PC-3 (cell line): ENCODE results near the gene MLLT3. TPM values are rescaled to one million over a fixed set of nuclear protein-coding genes. Genes with fewer than 3 reads are reported as not detected.

ENCODE experiments used
- ATAC-seq: fragments of 200-7000 bp; cut with Tn5 transposase; 2 replicates; pipeline ENCODE4 v1.9.1; 2020; ENCODE audit warnings: mild to moderate bottlenecking, moderate library complexity
- BruUV-seq: library from RNA; stranded (reverse); fragments of 400-500 nt; replicated peaks from 2 replicates; lab custom pipeline; 2021; lab: Mats Ljungman, UMichigan
- CTCF ChIA-PET: fragments of 300-600 bp; sonication (Branson Sonifier 250); formaldehyde crosslinking; loops from one replicate; lab custom pipeline; 2022; ENCODE audit warnings: antibody characterized with exemption; lab: Charles Lee
- POLR2A ChIA-PET: fragments of 300-600 bp; sonication (Branson Sonifier 250); formaldehyde crosslinking; loops from one replicate; lab custom pipeline; 2022; ENCODE audit warnings: antibody characterized with exemption; ENCODE audit not compliant: unreplicated experiment; lab: Charles Lee
- DNase-seq: peaks from one replicate; pipeline ENCODE4 v3.0.0-alpha.2; 2015
- H2AFZ ChIP-seq: fragments of 300-600 bp; sonication (generic); 2 replicates; pipeline ENCODE4 v1.6.0; 2016; ENCODE audit warnings: antibody characterized with exemption, low read length
- H3F3A ChIP-seq: fragments of 300-600 bp; sonication (generic); one replicate; pipeline ENCODE4 v1.6.0; 2017; ENCODE audit warnings: antibody characterized with exemption, low read length, control low read depth, mild to moderate bottlenecking; ENCODE audit not compliant: unreplicated experiment
- H3K27ac ChIP-seq: fragments of 300-600 bp; sonication (generic); 2 replicates; pipeline ENCODE4 v1.5.1; 2016; ENCODE audit warnings: mild to moderate bottlenecking, low read length
- H3K27me3 ChIP-seq: fragments of 300-600 bp; sonication (generic); 2 replicates; pipeline ENCODE4 v1.6.1; 2016; ENCODE audit warnings: low read length, mixed read lengths
- H3K36me3 ChIP-seq: fragments of 300-600 bp; sonication (generic); 2 replicates; pipeline ENCODE4 v1.6.1; 2016; ENCODE audit warnings: low read depth, mixed run types, low read length, mixed read lengths
- H3K4me1 ChIP-seq: fragments of 300-600 bp; sonication (generic); 2 replicates; pipeline ENCODE4 v1.5.1; 2016; ENCODE audit warnings: low read length; ENCODE audit not compliant: insufficient read depth
- H3K4me2 ChIP-seq: fragments of 300-600 bp; sonication (generic); 2 replicates; pipeline ENCODE4 v1.6.0; 2016; ENCODE audit warnings: low read length
- H3K4me3 ChIP-seq: fragments of 300-600 bp; sonication (generic); 2 replicates; pipeline ENCODE4 v1.5.1; 2016; ENCODE audit warnings: mild to moderate bottlenecking, low read length, mixed read lengths
- H3K79me2 ChIP-seq: fragments of 300-600 bp; sonication (generic); 2 replicates; pipeline ENCODE4 v1.6.1; 2017; ENCODE audit warnings: low read length, mixed read lengths
- H3K9ac ChIP-seq: fragments of 300-600 bp; sonication (generic); 2 replicates; pipeline ENCODE4 v1.6.0; 2016; ENCODE audit warnings: mild to moderate bottlenecking, low read length
- H3K9me2 ChIP-seq: fragments of 300-600 bp; sonication (generic); replicated peaks from 2 replicates; pipeline ENCODE4 v1.6.1; 2016; ENCODE audit warnings: mixed run types, low read length, mixed read lengths
- H3K9me3 ChIP-seq: fragments of 300-600 bp; sonication (generic); 2 replicates; pipeline ENCODE4 v1.6.1; 2016; ENCODE audit warnings: low read length, mixed read lengths
- H4K20me1 ChIP-seq: fragments of 300-600 bp; sonication (generic); 2 replicates; pipeline ENCODE4 v1.6.1; 2016; ENCODE audit warnings: low read length, mixed read lengths
- CTCF ChIP-seq: fragments of 300-600 bp; sonication (generic); conservative IDR thresholded peaks from 2 replicates; pipeline ENCODE4 v1.5.1; 2017; ENCODE audit warnings: antibody characterized with exemption, low read depth, mild to moderate bottlenecking, low read length
- EZH2 ChIP-seq: fragments of 300-600 bp; sonication (generic); IDR thresholded peaks from one replicate; pipeline ENCODE4 v1.6.1; 2017; ENCODE audit warnings: antibody characterized with exemption, mild to moderate bottlenecking, low read length; ENCODE audit not compliant: unreplicated experiment
- EZH2phosphoT487 ChIP-seq: fragments of 300-600 bp; sonication (generic); IDR thresholded peaks from 2 replicates; pipeline ENCODE4 v1.6.1; 2018; ENCODE audit warnings: mild to moderate bottlenecking, antibody characterized with exemption, low read length, borderline replicate concordance
- intact Hi-C: fragments of 100-400 bp; cut with micrococcal nuclease; formaldehyde crosslinking; loops from 2 replicates; pipeline ENCODE4 v1.9.0; 2023
- total RNA-seq: library from RNA; depleted of rRNA; stranded (reverse); fragments of >200 nt; gene quantifications from 2 replicates; pipeline ENCODE4 v1.2.3, GENCODE V29; 2014

The MLLT3 gene
- total RNA-seq, 1 experiment from 2014 or later, result 7.1 TPM

DNA sequence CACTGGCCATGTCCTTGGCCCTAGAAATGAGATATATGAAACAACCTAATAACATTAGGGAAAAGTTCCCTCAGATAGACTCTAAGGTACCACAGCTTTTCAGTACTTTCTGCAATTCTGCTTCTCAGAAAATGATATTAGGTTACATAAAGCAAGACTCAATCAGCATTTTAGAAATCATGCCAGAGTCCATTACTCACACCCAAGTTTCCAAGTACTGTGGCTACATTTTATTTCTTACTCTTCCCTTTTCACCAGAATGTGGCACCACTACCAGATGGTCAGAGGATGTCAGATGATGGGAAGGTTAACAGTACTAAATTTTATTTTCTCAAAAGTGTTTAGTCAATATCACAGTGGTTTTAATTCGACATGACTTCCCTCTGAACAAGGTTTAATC is 217.2 kb downstream of the MLLT3 start:
- H2AFZ ChIP-seq, result no peak overlapping the region
- DNase-seq, result no peak
- no peaks in the 10 kb centered on the region for H3K9me3 ChIP-seq
- POLR2A ChIA-PET, result no interaction called here
- intact Hi-C loops, result no loop called here
- H3K36me3 ChIP-seq, result no peaks in the 10 kb centered on the region
- no peaks in the 10 kb centered on the region for H4K20me1 ChIP-seq
- no peaks in the 10 kb centered on the region for H3K27me3 ChIP-seq
- no peak overlapping the region for H3K9ac ChIP-seq
- TF ChIP-seq CTCF (no peak), EZH2 (no peak), EZH2phosphoT487 (no peak)
- CTCF ChIA-PET, result interaction anchor here (0.5 kb wide), 1 partner anchor 754 kb away, joined by 4 read pairs; no protein-coding TSS in a partner anchor
- no peak overlapping the region for H3K27ac ChIP-seq
- no TSS peak for BruUV-seq
- H3K4me1 ChIP-seq, result no peaks in the 10 kb centered on the region; the same call in 1 of the 2 replicates
- H3K79me2 ChIP-seq, result no peaks in the 10 kb centered on the region
- no peaks in the 10 kb centered on the region for H3K9me2 ChIP-seq
- no peak overlapping the region for H3K4me3 ChIP-seq
- no peak for ATAC-seq
- H3K4me2 ChIP-seq, result no peak overlapping the region
- H3F3A ChIP-seq, result no peaks in the 10 kb centered on the region

DNA sequence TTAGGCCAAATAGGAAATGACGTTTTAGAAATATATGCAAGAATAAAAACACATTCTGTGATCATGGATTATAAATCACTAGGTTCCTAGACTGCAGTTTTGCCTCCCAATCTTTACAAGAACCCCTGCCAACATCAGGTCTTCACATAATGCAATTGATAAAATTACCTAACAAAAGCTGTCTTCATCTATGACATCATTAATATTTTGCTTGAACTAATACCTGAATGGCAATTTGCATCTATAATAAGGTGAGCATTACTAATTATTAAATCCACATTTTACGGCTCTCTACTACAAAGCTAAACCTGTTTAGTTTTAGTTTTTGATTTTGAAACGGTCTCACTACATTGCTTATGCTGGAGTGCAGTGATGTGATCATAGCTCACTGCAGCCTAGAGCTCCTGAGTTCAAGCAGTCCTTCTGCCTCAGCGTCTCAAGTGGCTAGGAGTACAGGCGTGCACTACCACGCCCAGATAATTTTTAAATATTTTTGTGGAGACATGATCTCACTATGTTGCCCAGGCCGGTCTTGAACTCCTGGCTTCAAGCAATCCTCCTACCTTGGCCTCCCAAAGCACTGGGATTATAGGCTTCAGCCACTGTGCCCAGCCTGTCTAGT is 218.0 kb downstream of the MLLT3 start:
- DNase-seq (no peak), ATAC-seq (no peak)
- H3K27me3 ChIP-seq, result no peaks in the 10 kb centered on the region
- H3K36me3 ChIP-seq, result no peaks in the 10 kb centered on the region
- no peaks in the 10 kb centered on the region for H4K20me1 ChIP-seq
- no peaks in the 10 kb centered on the region for H3K79me2 ChIP-seq
- no peaks in the 10 kb centered on the region for H3F3A ChIP-seq
- H3K4me3 ChIP-seq, result no peak overlapping the region
- CTCF ChIA-PET, result no interaction called here
- H3K4me1 ChIP-seq, result no peaks in the 10 kb centered on the region; the same call in 1 of the 2 replicates
- H3K9ac ChIP-seq, result no peak overlapping the region
- no peak overlapping the region for H3K27ac ChIP-seq
- intact Hi-C loops, result no loop called here
- TF ChIP-seq CTCF (no peak), EZH2phosphoT487 (no peak), EZH2 (no peak)
- H3K9me3 ChIP-seq, result no peaks in the 10 kb centered on the region
- no peaks in the 10 kb centered on the region for H3K9me2 ChIP-seq
- no TSS peak for BruUV-seq
- POLR2A ChIA-PET, result no interaction called here
- H2AFZ ChIP-seq, result no peak overlapping the region
- H3K4me2 ChIP-seq, result no peak overlapping the region

- CTCF ChIA-PET, result no interaction called here
- no peak for TF ChIP-seq EZH2
- no peak for TF ChIP-seq EZH2phosphoT487
- no peak for TF ChIP-seq CTCF
- Histone ChIP-seq H3K9ac (no peak overlapping the region), H2AFZ (no peak overlapping the region), H3K4me2 (no peak overlapping the region), H3K27me3 (no peaks in the 10 kb centered on the region), H3F3A (no peaks in the 10 kb centered on the region), H3K36me3 (no peaks in the 10 kb centered on the region), H3K4me1 (no peaks in the 10 kb centered on the region; the same call in 1 of the 2 replicates), H3K79me2 (no peaks in the 10 kb centered on the region), H3K27ac (no peak overlapping the region), H3K9me2 (no peaks in the 10 kb centered on the region), H4K20me1 (no peaks in the 10 kb centered on the region), H3K4me3 (no peak overlapping the region), H3K9me3 (no peaks in the 10 kb centered on the region)
- intact Hi-C loops, result no loop called here
- DNase-seq (peak; percentile 4), ATAC-seq (peak; percentile 51)
- BruUV-seq, result no TSS peak
- POLR2A ChIA-PET, result no interaction called here
Observed at GRCh38 chr9:20403346-20403745, 219.0 kb downstream of the MLLT3 start.
